Thyroid gland (tissue), 4 donors: ENCODE data around the gene TFF2. TPM values are rescaled to one million over a fixed set of nuclear protein-coding genes. Genes with fewer than 3 reads are reported as not detected.

ENCODE experiments used
- DNase-seq, 2 donors: peaks; one replicate each; pipeline ENCODE4 v3.0.0-alpha.2; 2019
- H3K27ac ChIP-seq, 3 donors: fragments of 200-600 bp; sonication (generic); 1 replicate in 2 of 3; 2 replicates in 1 of 3; pipeline ENCODE4 v1.5.1; 2016 to 2019; ENCODE audit warnings: mild to moderate bottlenecking in 1 of 3, moderate library complexity in 1 of 3
- H3K27me3 ChIP-seq: fragments of 200-600 bp; sonication (generic); one replicate; pipeline ENCODE4 v1.5.1; 2019
- H3K36me3 ChIP-seq, 2 donors: fragments of 200-600 bp; sonication (generic); one replicate each; pipeline ENCODE4 v1.5.1; 2016 to 2019
- H3K4me1 ChIP-seq, 2 donors: fragments of 200-600 bp; sonication (generic); one replicate each; pipeline ENCODE4 v1.5.1; 2017 to 2019
- H3K4me3 ChIP-seq, 3 donors: fragments of 200-600 bp; sonication (generic); replicated peaks in 1 of 3; 1 replicate in 2 of 3; 2 replicates in 1 of 3; pipeline ENCODE4 v1.5.1; 2016; ENCODE audit warnings: mild to moderate bottlenecking in 1 of 3
- H3K9me3 ChIP-seq: fragments of 200-600 bp; sonication (generic); one replicate; pipeline ENCODE4 v1.5.1; 2017
- POLR2A ChIP-seq, 2 donors: fragments of 450-650 bp; IDR thresholded peaks; one replicate each; pipeline ENCODE4 v1.6.1; 2017; ENCODE audit warnings: antibody characterized with exemption in 2 of 2, mild to moderate bottlenecking in 2 of 2, moderate library complexity in 1 of 2
- WGBS, 2 donors: methylation state at CpG; one replicate each; pipeline ENCODE4 v1.1.5; 2017; 5-methylcytosine and 5-hydroxymethylcytosine counted together
- intact Hi-C: fragments of 100-400 bp; cut with DNase I; formaldehyde crosslinking; loops from one replicate; pipeline ENCODE4 v1.15.1; 2023
- total RNA-seq, 4 donors: library from RNA; depleted of rRNA; stranded (reverse); fragments of >200 nt; gene quantifications; one replicate each; pipeline ENCODE4 v1.2.3, GENCODE V29; 2016
- TF ChIP-seq, protein P1 (sequence below), 6 experiments: fragments of 200-600 bp in 3 of 6; fragments of 450-650 bp in 3 of 6; sonication (generic) in 3 of 6; IDR thresholded peaks; one replicate each; pipeline ENCODE4 v1.5.1; 2016 to 2019; ENCODE audit warnings: antibody characterized with exemption in 6 of 6, mild to moderate bottlenecking in 2 of 6, inconsistent platforms in 1 of 6, moderate library complexity in 1 of 6

TFF2 gene
- total RNA-seq, 4 donors from 2014 or later: 2.5 to 14.3 TPM; not detected in 2

DNA sequence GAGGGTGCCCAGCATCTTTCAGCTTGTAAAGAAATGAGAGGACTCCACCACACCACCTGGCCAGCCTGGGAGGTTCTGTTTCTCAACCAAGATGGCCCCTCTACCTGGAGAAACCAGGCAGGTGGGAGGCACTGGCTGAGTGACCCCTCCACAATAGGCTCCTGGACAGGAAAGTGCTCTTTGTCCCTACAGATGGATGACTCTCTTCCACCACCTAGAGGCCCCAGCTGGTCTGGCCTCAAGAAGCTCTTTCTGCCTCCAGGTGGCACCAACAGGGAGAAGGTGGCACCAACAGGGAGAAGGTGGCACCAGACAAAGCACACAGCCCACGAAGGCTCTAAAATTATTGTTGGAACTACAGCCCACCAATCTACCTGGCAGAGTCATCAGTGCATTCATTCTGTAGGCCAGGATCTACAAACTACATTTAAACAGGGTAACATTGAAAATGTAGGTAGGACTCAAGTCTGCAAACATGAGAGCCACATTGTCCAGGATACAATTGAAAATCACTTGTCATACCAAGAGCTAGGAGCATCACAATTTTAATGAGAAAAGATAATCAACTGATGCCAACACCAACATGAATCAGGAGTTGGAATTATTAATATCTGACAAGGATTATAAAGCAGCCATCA, 30.7 kb upstream of the TFF2 start:
- intact Hi-C loops: loop anchor here (10.0 kb wide), 1 partner anchor 67 kb away; the partner anchor contains the start of gene TFF3
- DNase-seq: peak; percentile 72 to 82
- peaks cover 10 to 31% of the 10 kb centered on the region in 2 donors for H3K4me1 ChIP-seq
- TF ChIP-seq, protein P1, sequence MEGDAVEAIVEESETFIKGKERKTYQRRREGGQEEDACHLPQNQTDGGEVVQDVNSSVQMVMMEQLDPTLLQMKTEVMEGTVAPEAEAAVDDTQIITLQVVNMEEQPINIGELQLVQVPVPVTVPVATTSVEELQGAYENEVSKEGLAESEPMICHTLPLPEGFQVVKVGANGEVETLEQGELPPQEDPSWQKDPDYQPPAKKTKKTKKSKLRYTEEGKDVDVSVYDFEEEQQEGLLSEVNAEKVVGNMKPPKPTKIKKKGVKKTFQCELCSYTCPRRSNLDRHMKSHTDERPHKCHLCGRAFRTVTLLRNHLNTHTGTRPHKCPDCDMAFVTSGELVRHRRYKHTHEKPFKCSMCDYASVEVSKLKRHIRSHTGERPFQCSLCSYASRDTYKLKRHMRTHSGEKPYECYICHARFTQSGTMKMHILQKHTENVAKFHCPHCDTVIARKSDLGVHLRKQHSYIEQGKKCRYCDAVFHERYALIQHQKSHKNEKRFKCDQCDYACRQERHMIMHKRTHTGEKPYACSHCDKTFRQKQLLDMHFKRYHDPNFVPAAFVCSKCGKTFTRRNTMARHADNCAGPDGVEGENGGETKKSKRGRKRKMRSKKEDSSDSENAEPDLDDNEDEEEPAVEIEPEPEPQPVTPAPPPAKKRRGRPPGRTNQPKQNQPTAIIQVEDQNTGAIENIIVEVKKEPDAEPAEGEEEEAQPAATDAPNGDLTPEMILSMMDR (IDR thresholded peaks at IDR 0.05): peak in 4 of 6 experiments; percentile 81 to 100 (median 92)
- TF ChIP-seq POLR2A (IDR thresholded peaks at IDR 0.05): no peak
- H3K4me3 ChIP-seq: no peak overlapping the region
- 47 to 60% methylated on average over 1 of the region's 1 CpG for WGBS, 2 donors
- no peaks in the 10 kb centered on the region for H3K9me3 ChIP-seq
- H3K27ac ChIP-seq: peak overlapping the region in 1 of 3 donors; percentile 24
- H3K27me3 ChIP-seq: no peaks in the 10 kb centered on the region
- H3K36me3 ChIP-seq: no peaks in the 10 kb centered on the region

DNA sequence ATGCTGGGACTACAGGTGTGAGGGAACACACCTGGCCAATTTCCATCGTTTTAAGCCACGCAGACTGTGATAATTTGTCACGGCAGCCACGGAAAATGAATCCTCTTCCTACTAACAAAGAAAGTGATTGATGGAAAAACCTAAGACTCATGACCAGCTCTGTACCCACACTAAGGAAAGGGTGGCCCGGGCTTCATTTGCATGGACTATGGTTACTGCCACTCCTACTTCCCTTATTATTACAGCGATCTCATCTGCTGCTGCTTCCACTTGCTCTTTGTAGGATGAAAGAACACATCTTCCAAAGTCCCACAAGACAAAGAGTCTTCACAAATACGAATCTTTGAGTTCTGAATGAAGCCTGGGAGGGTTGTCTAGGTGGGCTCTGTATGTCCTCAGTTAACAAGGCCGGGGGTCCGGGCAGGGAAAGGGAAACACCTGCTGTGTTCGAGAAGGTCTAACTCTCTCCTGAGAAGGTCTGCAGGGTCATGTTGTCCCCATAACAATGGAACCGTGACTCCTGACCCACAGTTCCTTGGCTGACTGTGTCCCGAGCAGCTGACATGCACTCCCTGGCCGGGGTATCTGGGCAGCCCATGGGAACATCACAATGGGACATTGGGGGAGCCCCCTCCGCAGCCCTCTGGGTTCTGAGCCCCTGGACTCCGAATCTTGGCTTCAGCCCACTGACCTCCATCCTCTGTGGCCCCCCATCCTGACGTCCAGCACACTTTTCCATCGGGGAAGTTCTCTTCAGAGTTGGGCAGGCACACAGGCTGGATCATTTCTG, 28.8 kb upstream of the TFF2 start:
- no peak overlapping the region for H3K27ac ChIP-seq
- intact Hi-C loops: loop anchor here (10.0 kb wide), 1 partner anchor 65 kb away; the partner anchor contains the start of gene TFF3

DNA sequence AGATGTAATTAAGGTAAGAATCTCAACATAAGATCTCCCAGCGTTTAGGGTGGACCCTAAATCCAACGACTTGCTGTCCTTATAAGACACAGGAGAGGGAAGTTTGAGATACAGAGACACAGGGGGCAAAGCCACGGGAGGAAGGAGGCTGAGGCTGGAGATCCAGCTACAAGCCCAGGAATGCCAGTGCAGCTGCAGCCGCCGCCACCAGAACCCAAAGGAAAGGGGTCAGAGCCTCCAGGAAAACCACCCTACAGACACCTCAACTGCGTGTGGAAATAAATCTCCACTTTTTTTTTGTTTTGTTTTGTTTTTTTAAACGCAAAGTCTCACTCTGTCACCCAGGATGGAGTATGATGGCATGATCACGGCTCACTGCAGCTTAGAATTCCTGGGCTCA, 27.6 kb upstream of the TFF2 start:
- intact Hi-C loops: no loop called here
- DNase-seq: no peak

More for the DNA sequence above, 28.8 kb upstream of the TFF2 start:
- WGBS, 2 donors: 82 to 90% methylated on average over 14 to 17 of the region's 17 CpGs
- no peak for DNase-seq
- Histone ChIP-seq H3K4me3 (no peak overlapping the region), H3K27me3 (no peaks in the 10 kb centered on the region), H3K4me1 (peaks cover 19 to 33% of the 10 kb centered on the region in 2 donors), H3K9me3 (no peaks in the 10 kb centered on the region), H3K36me3 (no peaks in the 10 kb centered on the region)
- TF ChIP-seq, protein P1 (IDR thresholded peaks at IDR 0.05): no peak
- no peak for TF ChIP-seq POLR2A (IDR thresholded peaks at IDR 0.05)

DNA sequence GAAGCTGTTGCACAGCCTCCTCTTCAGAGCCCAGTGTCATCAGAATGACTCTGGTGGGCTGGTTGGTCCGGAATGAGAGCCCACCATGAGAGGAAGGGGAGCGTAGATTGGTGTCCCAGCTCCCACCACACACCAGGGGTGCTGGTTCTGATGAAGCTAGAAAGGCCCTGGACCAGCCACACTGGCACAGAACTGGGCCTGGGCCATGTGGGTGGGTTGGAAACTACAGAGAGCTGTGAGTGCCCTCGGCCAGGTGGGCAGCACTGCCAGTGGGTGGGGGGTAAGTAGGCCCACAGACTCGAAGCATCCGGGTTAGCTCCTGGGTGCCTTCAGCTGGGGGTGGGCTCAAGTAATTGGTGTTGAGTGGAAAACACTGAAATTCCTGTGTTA, 27.2 kb upstream of the TFF2 start:
- no peaks in the 10 kb centered on the region for H3K27me3 ChIP-seq
- no peak overlapping the region for H3K4me3 ChIP-seq
- no peak for DNase-seq
- WGBS, 2 donors: 93 to 97% methylated on average over 2 to 5 of the region's 5 CpGs
- no peaks in the 10 kb centered on the region for H3K9me3 ChIP-seq
- no peak overlapping the region for H3K27ac ChIP-seq
- TF ChIP-seq, protein P1 (IDR thresholded peaks at IDR 0.05): no peak
- no peak for TF ChIP-seq POLR2A (IDR thresholded peaks at IDR 0.05)
- no peaks in the 10 kb centered on the region for H3K36me3 ChIP-seq
- peaks cover 19 to 30% of the 10 kb centered on the region in 2 donors for H3K4me1 ChIP-seq
- intact Hi-C loops: no loop called here

More for the DNA sequence above, 27.6 kb upstream of the TFF2 start:
- H3K4me3 ChIP-seq: no peak overlapping the region
- H3K9me3 ChIP-seq: no peaks in the 10 kb centered on the region
- H3K27me3 ChIP-seq: no peaks in the 10 kb centered on the region
- peaks cover 19 to 30% of the 10 kb centered on the region in 2 donors for H3K4me1 ChIP-seq
- no peak overlapping the region for H3K27ac ChIP-seq
- whole genome bisulfite sequencing, 2 donors: 84 to 87% methylated on average over 8 of the region's 8 CpGs
- H3K36me3 ChIP-seq: no peaks in the 10 kb centered on the region
- TF ChIP-seq, protein P1 (IDR thresholded peaks at IDR 0.05): no peak
- TF ChIP-seq POLR2A (IDR thresholded peaks at IDR 0.05): no peak
